Caco-2 (cell line): ENCODE measurements around the gene SIGMAR1. TPM values are rescaled to one million over a fixed set of nuclear protein-coding genes. Genes with fewer than 3 reads are reported as not detected.

ENCODE experiments used
- BruUV-seq: library from RNA; stranded (reverse); fragments of 400-500 nt; replicated peaks from 2 replicates; lab custom pipeline; 2021; lab: Mats Ljungman, UMichigan
- CTCF ChIA-PET: fragments of 300-600 bp; sonication (Branson Sonifier 250); formaldehyde crosslinking; loops from one replicate; lab custom pipeline; 2022; ENCODE audit warnings: antibody characterized with exemption; lab: Charles Lee
- POLR2A ChIA-PET: fragments of 300-600 bp; sonication (Branson Sonifier 250); formaldehyde crosslinking; loops from one replicate; lab custom pipeline; 2022; ENCODE audit warnings: antibody characterized with exemption; lab: Charles Lee
- DNase-seq, 2 experiments: peaks; one replicate each; pipeline versions ENCODE4 v3.0.0 to v3.0.0-alpha.2; 2020 to 2022
- H3K27me3 ChIP-seq: replicated peaks from 2 replicates; pipeline ENCODE4 v1.6.0; 2011; ENCODE audit warnings: low read length; ENCODE audit not compliant: control insufficient read depth, insufficient read depth
- H3K36me3 ChIP-seq: 2 replicates; pipeline ENCODE4 v1.5.1; 2011; ENCODE audit warnings: low read length; ENCODE audit not compliant: control insufficient read depth, insufficient read depth
- H3K4me1 ChIP-seq: fragments of 250-450 bp; sonication (Bioruptor Pico); 2 replicates; pipeline ENCODE4 v1.5.1; 2020; ENCODE audit warnings: mild to moderate bottlenecking
- H3K4me3 ChIP-seq: 2 replicates; pipeline ENCODE4 v1.5.1; 2011; ENCODE audit warnings: low read depth, mild to moderate bottlenecking, control low read depth, low read length
- H3K9me3 ChIP-seq: fragments of 250-450 bp; sonication (Bioruptor Pico); 2 replicates; pipeline ENCODE4 v1.5.1; 2020; ENCODE audit warnings: mild to moderate bottlenecking, moderate library complexity
- H3K27ac Mint-ChIP-seq: one replicate; pipeline ENCODE4 v1.8.0; 2022; ENCODE audit warnings: mixed read lengths; ENCODE audit not compliant: unreplicated experiment
- H3K27me3 Mint-ChIP-seq: one replicate; pipeline ENCODE4 v1.8.0; 2022; ENCODE audit warnings: mixed read lengths; ENCODE audit not compliant: insufficient read depth, unreplicated experiment
- H3K36me3 Mint-ChIP-seq: one replicate; pipeline ENCODE4 v1.8.0; 2022; ENCODE audit warnings: mild to moderate bottlenecking, mixed read lengths; ENCODE audit not compliant: insufficient read depth, unreplicated experiment
- H3K4me1 Mint-ChIP-seq: one replicate; pipeline ENCODE4 v1.8.0; 2022; ENCODE audit warnings: low read depth, mixed read lengths; ENCODE audit not compliant: unreplicated experiment
- H3K4me3 Mint-ChIP-seq: one replicate; pipeline ENCODE4 v1.8.0; 2022; ENCODE audit warnings: mild to moderate bottlenecking, moderate library complexity, mixed read lengths; ENCODE audit not compliant: unreplicated experiment
- H3K9me3 Mint-ChIP-seq: one replicate; pipeline ENCODE4 v1.8.0; 2022; ENCODE audit warnings: mixed read lengths; ENCODE audit not compliant: unreplicated experiment
- intact Hi-C: fragments of 100-400 bp; cut with micrococcal nuclease; formaldehyde crosslinking; loops from one replicate; pipeline ENCODE4 v1.10.0; 2022; ENCODE audit not compliant: unreplicated experiment
- total RNA-seq: library from RNA; stranded (reverse); gene quantifications from 2 replicates; pipeline ENCODE4 v1.2.3, GENCODE V29; 2022
- TF ChIP-seq, protein P1 (sequence below), 2 experiments: fragments of 200-600 bp in 1 of 2; IDR thresholded peaks; 1 replicate in 1 of 2; 2 replicates in 1 of 2; pipeline versions ENCODE4 v1.5.1 to v1.8.0; 2011 to 2022; ENCODE audit warnings: antibody characterized with exemption in 1 of 2, control low read depth in 1 of 2, inconsistent platforms in 1 of 2, low read depth in 1 of 2, low read length in 1 of 2, mild to moderate bottlenecking in 1 of 2, moderate library complexity in 1 of 2; ENCODE audit not compliant: insufficient read depth in 1 of 2, severe bottlenecking in 1 of 2, unreplicated experiment in 1 of 2

Gene SIGMAR1
- total RNA-seq, 1 experiment from 2014 or later: 102 TPM

DNA sequence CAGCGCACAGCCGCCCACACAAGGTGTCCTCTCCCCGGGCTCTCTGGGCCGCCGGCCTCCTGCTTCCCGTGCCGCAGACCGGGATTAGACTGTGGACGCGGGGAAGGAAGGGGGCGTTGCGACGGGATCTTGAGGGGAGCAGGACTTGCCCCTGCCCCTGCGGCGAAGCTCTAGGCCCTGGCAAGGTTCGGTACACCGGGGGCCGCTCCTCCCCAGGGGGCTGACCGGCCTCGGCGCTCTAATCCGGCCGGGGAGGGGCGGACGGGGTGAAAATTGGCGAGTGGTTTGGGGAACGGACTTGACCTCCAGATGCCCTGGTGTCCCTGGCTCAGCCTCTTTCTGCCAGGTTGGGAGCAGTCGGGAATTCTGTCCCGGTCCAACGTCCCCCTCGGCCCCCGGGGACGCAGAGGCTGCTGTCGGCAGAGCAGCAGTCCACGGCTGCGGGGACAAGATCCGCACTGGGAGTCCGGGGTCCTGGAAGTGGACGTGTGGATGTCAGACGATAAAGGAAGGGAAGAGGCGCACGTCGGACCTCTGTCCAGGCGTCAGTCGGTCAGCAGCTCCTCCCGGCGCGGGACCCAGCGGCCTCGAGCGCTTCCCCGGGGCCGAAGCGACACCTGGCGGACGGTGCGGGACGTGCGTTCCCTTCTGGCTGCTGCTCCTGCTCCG, 46.2 kb downstream of the SIGMAR1 start:
- intact Hi-C loops: loop anchor here (1.0 to 2.0 kb wide), 4 partner anchors 43 to 187 kb away; partner anchors contain the start of gene ENHO
- H3K9me3 Mint-ChIP-seq: no peaks in the 10 kb centered on the region
- peaks cover 6% of the 10 kb centered on the region for H3K27me3 ChIP-seq
- ChIA-PET POLR2A (interaction anchor here (0.5 kb wide), 1 partner anchor 55 kb away, joined by 4 read pairs; the partner anchor contains the start of gene GALT), CTCF (interaction anchor here (0.6 to 2.7 kb wide), 24 partner anchors 9 to 251 kb away, joined by 3 to 37 read pairs (median 4); partner anchors contain the start of genes DNAI1 and FAM219A)
- peak; percentile 81 to 91 for DNase-seq
- peaks cover 40% of the 10 kb centered on the region for H3K27me3 Mint-ChIP-seq
- no TSS peak for BruUV-seq
- no peaks in the 10 kb centered on the region for H3K9me3 ChIP-seq
- H3K4me3 Mint-ChIP-seq: peak overlapping the region; percentile 81
- TF ChIP-seq, protein P1, sequence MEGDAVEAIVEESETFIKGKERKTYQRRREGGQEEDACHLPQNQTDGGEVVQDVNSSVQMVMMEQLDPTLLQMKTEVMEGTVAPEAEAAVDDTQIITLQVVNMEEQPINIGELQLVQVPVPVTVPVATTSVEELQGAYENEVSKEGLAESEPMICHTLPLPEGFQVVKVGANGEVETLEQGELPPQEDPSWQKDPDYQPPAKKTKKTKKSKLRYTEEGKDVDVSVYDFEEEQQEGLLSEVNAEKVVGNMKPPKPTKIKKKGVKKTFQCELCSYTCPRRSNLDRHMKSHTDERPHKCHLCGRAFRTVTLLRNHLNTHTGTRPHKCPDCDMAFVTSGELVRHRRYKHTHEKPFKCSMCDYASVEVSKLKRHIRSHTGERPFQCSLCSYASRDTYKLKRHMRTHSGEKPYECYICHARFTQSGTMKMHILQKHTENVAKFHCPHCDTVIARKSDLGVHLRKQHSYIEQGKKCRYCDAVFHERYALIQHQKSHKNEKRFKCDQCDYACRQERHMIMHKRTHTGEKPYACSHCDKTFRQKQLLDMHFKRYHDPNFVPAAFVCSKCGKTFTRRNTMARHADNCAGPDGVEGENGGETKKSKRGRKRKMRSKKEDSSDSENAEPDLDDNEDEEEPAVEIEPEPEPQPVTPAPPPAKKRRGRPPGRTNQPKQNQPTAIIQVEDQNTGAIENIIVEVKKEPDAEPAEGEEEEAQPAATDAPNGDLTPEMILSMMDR (IDR thresholded peaks at IDR 0.05; ENCODE audit: insufficient read depth in 1 of 2, low read depth in 1 of 2, low read length in 1 of 2, severe bottlenecking in 1 of 2, unreplicated experiment in 1 of 2): peak; percentile 86 to 92
- peak overlapping the region; percentile 49 for H3K4me3 ChIP-seq
- no peaks in the 10 kb centered on the region for H3K36me3 ChIP-seq
- H3K36me3 Mint-ChIP-seq: no peaks in the 10 kb centered on the region
- no peak overlapping the region for H3K27ac Mint-ChIP-seq
- peaks cover 15% of the 10 kb centered on the region for H3K4me1 ChIP-seq
- H3K4me1 Mint-ChIP-seq: peaks cover 18% of the 10 kb centered on the region

DNA sequence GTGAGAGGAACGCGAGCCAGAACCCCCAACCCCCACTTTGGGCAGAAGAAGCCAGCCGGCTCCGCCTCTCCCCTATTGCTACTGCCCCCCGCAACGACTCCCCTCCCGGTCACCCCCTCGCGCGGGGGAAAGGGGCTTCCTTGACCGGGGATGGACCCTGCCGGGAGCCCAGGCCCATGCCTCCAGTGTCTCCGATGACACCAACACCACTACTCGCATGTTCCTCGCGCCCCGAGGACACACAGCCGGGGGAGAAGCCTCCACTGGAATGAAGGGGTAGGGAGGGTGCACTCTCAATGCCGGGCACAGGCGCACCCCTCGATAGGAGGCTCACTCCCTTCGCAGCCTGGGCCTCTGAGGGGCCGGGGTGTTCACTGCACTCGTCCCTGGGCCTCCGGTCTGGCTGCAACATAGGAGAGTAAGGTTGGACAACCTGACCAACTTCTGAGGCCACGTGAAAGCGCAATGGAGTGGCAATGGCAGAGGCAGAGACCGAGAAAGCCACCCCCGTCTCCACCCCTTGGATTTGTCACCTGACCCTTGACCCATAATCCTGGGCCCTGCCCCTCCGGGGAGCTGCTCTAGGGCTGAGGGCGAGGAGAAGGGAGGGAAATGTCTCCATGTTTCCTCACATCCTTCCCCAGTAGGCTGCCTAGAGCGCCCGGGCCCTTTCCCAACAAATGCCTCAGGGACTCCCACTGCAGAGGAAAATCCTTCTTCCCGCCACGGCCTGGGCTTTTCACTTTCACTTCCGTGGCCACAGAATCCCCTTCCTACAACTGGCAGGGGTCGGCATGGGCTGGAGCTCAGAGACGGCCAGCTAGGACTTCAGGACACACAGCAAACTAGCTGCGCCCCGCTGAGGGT, 47.0 kb downstream of the SIGMAR1 start:
- TF ChIP-seq, protein P1 (IDR thresholded peaks at IDR 0.05; ENCODE audit: insufficient read depth in 1 of 2, low read depth in 1 of 2, low read length in 1 of 2, severe bottlenecking in 1 of 2, unreplicated experiment in 1 of 2): no peak
- peak; percentile 43 to 53 for DNase-seq
- H3K27me3 Mint-ChIP-seq: peaks cover 41% of the 10 kb centered on the region
- peaks cover 18% of the 10 kb centered on the region for H3K4me1 Mint-ChIP-seq
- Histone ChIP-seq H3K4me1 (peaks cover 15% of the 10 kb centered on the region), H3K4me3 (peak overlapping the region; percentile 49), H3K36me3 (no peaks in the 10 kb centered on the region), H3K27me3 (peaks cover 6% of the 10 kb centered on the region), H3K9me3 (no peaks in the 10 kb centered on the region)
- intact Hi-C loops: loop anchor here (1.0 to 2.0 kb wide), 4 partner anchors 42 to 186 kb away; partner anchors contain the start of gene ENHO
- peak overlapping the region; percentile 81 for H3K4me3 Mint-ChIP-seq
- H3K27ac Mint-ChIP-seq: no peak overlapping the region
- CTCF ChIA-PET: interaction anchor here (1.0 to 2.7 kb wide), 10 partner anchors 8 to 211 kb away, joined by 3 to 37 read pairs (median 6); no protein-coding TSS in a partner anchor
- no peaks in the 10 kb centered on the region for H3K36me3 Mint-ChIP-seq
- BruUV-seq: no TSS peak
- POLR2A ChIA-PET: no interaction called here
- H3K9me3 Mint-ChIP-seq: no peaks in the 10 kb centered on the region
